GOT3 (cell line): Measurements from ENCODE around the gene SPARC.

Experiments used
- DNase-seq: peaks from one replicate; lab custom pipeline; 2025; ENCODE audit warnings: mixed read lengths; lab: John Stamatoyannopoulos, UW

Gene SPARC

GRCh38 chr5:151622367-151623088 lies 64.2 kb downstream of the SPARC start:
- no peak for DNase-seq

- DNase-seq = no peak
Observed at GRCh38 chr5:151620461-151620840, 66.3 kb downstream of the SPARC start.

GRCh38 chr5:151619812-151620460 lies 66.8 kb downstream of the SPARC start:
- no peak for DNase-seq

GRCh38 chr5:151618907-151619306 lies 67.8 kb downstream of the SPARC start:
- no peak for DNase-seq

GRCh38 chr5:151617841-151618710 lies 68.6 kb downstream of the SPARC start:
- no peak for DNase-seq

GRCh38 chr5:151617383-151617840 lies 69.3 kb downstream of the SPARC start:
- no peak for DNase-seq

GRCh38 chr5:151615431-151615830 lies 71.3 kb downstream of the SPARC start:
- DNase-seq = no peak

- DNase-seq = no peak
Observed at GRCh38 chr5:151614565-151614964, 72.2 kb downstream of the SPARC start.

GRCh38 chr5:151612689-151613427 lies 73.9 kb downstream of the SPARC start:
- no peak for DNase-seq

- DNase-seq = no peak
Observed at GRCh38 chr5:151611127-151611775, 75.5 kb downstream of the SPARC start.
